ENCODE results near the gene BRSK1. TPM values are rescaled to one million over a fixed set of nuclear protein-coding genes. Genes with fewer than 3 reads are reported as not detected.
"Not testable (repeated sequence)": the region's sequence is repeated elsewhere in the genome, so short reads cannot be mapped to it uniquely, and the experiment has no call there.

BRSK1 gene
- total and polyA plus RNA-seq, 9 donors = 1.9 to 11.3 (median 4.8) TPM

DNA sequence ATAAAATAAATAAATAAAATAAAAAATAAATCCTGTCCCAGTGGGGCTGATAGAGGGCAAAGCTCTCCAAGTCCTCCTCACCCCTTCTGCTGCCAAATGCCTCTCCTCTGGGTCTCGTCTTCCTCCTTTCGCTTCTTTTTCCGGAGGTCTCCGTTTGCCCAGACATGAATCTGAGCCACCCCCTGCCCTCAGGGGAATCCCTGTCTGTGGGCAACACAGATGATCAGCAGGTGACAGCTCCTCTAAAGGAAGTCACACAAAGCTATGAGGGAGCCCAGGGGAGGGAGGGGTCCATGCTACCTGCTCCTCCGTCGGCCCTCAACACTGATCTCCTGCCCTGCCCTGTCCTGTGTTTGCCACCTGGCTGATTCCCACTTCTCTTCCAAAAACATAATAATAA lies 40.9 kb downstream of the BRSK1 start:
- no peaks in the 10 kb centered on the region for H3K9me3 ChIP-seq
- DNase-seq = no peak
- no peaks in the 10 kb centered on the region for H3K27me3 ChIP-seq
- WGBS, 3 donors = 85 to 89% (median 89%) methylated on average over 6 of the region's 6 CpGs
- TF ChIP-seq POLR2A (IDR thresholded peaks at IDR 0.05) (no peak), EP300 (IDR thresholded peaks at IDR 0.05) (no peak), CTCF (IDR thresholded peaks at IDR 0.05) (no peak)
- no peak overlapping the region for H3K4me3 ChIP-seq
- H3K36me3 ChIP-seq = no peaks in the 10 kb centered on the region
- H3K27ac ChIP-seq = no peak overlapping the region
- no peaks in the 10 kb centered on the region for H3K4me1 ChIP-seq (ENCODE audit: insufficient read depth)
- intact Hi-C loops (cut with DNase I) = no loop called here

- Histone ChIP-seq H3K4me3 (no peak within 1 kb of the TSS), H3K36me3 (no peaks in the 10 kb centered on the region), H3K9me3 (no peaks in the 10 kb centered on the region), H3K4me1 (ENCODE audit: insufficient read depth) (no peaks in the 10 kb centered on the region), H3K27me3 (no peaks in the 10 kb centered on the region), H3K27ac (no peak within 1 kb of the TSS)
- no peak for TF ChIP-seq CTCF (IDR thresholded peaks at IDR 0.05)
- TF ChIP-seq POLR2A (IDR thresholded peaks at IDR 0.05) = no peak
- TF ChIP-seq EP300 (IDR thresholded peaks at IDR 0.05) = no peak
- WGBS, 3 donors = 75 to 79% (median 77%) methylated on average over 14 of the region's 14 CpGs
- intact Hi-C loops (cut with DNase I) = no loop called here
- DNase-seq = no peak
Measured at GRCh38 chr19:55325172-55325571, 41.4 kb downstream of the BRSK1 start, which contains the start of gene TMEM150B. TMEM150B (minus strand) TSS chr19:55325341; CDS start chr19:55321036, 4,305 bp downstream.

- intact Hi-C loops (cut with DNase I) = not testable (repeated sequence)
- 67 to 78% (median 72%) methylated on average over 4 of the region's 4 CpGs for WGBS, 3 donors
Measured at GRCh38 chr19:55328774-55329318, 45.0 kb downstream of the BRSK1 start.

DNA sequence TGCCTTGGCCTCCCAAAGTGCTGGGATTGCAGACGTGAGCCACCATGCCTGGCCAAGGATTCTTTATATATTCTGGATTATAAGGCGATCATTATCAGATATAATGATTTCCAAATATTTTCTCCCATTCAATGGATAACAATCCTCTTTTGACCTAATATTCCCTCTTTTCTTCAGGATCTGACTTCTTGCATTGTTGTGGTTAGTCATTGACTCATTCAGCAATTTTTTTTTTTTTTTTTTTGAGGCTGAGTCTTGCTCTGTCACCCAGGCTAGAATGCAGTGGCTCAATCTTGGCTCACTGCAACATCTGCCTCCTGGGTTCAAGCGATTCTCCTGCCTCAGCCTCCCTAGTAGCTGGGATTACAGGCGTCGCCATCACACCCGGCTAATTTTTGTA lies 46.0 kb downstream of the BRSK1 start:
- intact Hi-C loops (cut with DNase I) = not testable (repeated sequence)

More at GRCh38 chr19:55328774-55329318, 45.0 kb downstream of the BRSK1 start:
- not testable (repeated sequence) for H3K9me3 ChIP-seq; H3K27me3 ChIP-seq; H3K27ac ChIP-seq; DNase-seq; H3K4me1 ChIP-seq (ENCODE audit: insufficient read depth); H3K4me3 ChIP-seq; H3K36me3 ChIP-seq

GRCh38 chr19:55333870-55334269 lies 50.1 kb downstream of the BRSK1 start:
- Histone ChIP-seq H3K9me3 (no peaks in the 10 kb centered on the region), H3K4me1 (ENCODE audit: insufficient read depth) (peaks cover 2% of the 10 kb centered on the region), H3K27me3 (no peaks in the 10 kb centered on the region), H3K4me3 (no peak overlapping the region), H3K27ac (no peak overlapping the region), H3K36me3 (no peaks in the 10 kb centered on the region)
- WGBS, 3 donors = 77 to 83% (median 77%) methylated on average over 11 of the region's 11 CpGs
- DNase-seq = no peak
- intact Hi-C loops (cut with DNase I) = no loop called here
- TF ChIP-seq EP300 (IDR thresholded peaks at IDR 0.05) (no peak), POLR2A (IDR thresholded peaks at IDR 0.05) (no peak), CTCF (IDR thresholded peaks at IDR 0.05) (no peak)

More for the DNA sequence above, 46.0 kb downstream of the BRSK1 start:
- not testable (repeated sequence) for H3K27me3 ChIP-seq; H3K36me3 ChIP-seq; H3K27ac ChIP-seq; H3K4me1 ChIP-seq (ENCODE audit: insufficient read depth); H3K9me3 ChIP-seq; H3K4me3 ChIP-seq; DNase-seq
- WGBS, 3 donors = 81 to 89% (median 86%) methylated on average over 6 of the region's 6 CpGs
